HG02840 (cell line): Measurements from ENCODE around the gene NCEH1.
"Not testable (repeated sequence)": the region's sequence is repeated elsewhere in the genome, so short reads cannot be mapped to it uniquely, and the experiment has no call there.

Source experiments
- ATAC-seq: cut with Tn5 transposase; IDR thresholded peaks from one replicate; pipeline ENCODE4 v1.9.1; 2021; ENCODE audit warnings: mild to moderate bottlenecking, moderate library complexity, moderate number of reproducible peaks; ENCODE audit not compliant: unreplicated experiment, low FRiP score

NCEH1 gene

DNA sequence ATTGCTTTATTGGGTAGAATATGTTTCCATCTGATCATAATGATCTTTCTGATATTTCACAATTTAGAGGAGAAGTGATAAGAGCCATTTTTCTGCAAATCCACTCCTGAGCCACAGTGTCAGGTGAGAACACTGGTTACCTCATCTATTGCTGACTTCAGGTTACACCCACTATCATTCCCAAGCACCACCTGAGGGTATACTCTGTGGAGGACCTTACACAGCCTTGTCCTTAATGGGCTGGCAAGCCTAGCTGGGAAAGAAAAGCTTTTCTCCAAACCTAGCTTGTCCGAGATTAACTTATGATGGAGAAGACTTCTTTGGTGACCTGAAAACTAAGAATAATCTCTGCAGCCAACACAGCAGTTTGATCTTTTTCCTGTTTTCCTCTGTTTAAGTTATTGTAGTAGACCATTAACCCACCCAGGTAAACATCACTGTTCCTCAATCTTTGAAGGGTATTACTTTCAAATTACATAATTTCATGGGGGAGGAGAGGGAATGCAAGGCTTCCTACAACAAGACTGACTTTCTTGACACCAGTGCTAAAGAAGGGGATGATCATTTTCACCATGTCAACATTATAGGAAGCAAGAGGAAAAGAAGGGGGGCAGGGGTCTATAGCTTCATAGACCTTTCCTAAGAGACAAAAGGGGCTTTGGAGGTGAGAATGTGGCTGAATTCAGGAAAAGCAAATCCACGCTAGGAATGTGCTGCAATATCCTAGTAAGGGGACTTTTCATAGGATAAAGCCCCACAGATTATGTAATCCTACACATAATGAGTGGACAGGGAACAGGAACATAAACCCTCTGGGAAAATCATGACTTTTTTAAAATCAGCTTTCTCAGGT, 1.7 kb downstream of the NCEH1 start:
- no peak for ATAC-seq

DNA sequence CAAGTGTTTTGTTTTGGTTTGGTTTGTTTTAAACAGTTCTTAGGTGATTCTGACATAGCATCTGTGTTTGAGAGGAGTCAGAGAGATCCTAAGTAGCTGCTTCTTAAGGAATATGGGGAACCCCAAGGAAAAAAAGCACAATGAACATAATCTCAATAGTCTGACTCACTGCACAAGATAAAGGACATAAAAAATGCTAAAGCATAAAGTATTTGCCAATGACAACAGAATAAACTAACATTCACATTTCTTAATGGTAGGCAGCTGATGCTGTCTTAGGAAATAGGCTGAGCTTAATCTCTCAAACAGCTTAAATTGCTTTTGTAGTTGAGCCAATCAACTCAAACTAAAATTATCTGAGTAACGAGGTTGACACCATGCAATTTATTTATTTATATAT, 2.9 kb downstream of the NCEH1 start:
- ATAC-seq: no peak

DNA sequence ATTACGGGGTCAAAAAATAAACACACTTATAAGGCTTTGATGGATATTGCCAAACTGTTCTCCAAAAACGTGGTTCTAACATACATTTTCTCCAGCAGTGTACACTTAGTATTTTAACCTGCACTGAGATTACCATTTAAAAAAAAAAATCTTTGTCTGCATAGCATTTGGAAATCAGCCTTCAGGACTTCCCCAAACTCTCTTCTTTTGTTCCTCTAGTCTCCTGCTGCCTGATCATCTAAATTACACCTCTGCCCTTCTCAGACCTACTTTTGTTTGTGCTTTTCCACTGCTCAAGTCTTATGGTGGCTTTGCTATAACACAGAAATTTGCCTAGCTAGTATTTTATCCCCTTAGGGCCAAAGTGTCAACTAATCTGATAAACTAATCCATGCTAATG, 3.8 kb downstream of the NCEH1 start:
- no peak for ATAC-seq

DNA sequence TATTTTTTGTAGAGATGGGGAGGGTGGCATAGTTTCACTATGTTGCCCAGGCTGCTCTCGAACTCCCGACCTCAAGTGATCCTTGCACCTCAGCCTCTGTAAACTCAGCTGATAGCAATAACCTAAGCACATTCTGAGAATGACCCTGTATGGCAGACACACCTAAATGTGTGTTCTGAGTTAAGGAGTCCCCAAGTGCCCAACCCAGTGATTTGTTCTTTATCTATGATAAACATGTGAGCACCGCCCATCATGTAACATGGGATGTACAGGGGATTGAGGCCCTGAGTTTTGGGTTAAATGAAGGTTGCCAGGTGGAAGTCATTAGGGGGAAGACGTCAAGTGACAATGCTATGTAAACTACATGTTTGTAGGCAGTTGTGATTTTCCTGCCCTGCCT, 5.7 kb downstream of the NCEH1 start:
- no peak for ATAC-seq

DNA sequence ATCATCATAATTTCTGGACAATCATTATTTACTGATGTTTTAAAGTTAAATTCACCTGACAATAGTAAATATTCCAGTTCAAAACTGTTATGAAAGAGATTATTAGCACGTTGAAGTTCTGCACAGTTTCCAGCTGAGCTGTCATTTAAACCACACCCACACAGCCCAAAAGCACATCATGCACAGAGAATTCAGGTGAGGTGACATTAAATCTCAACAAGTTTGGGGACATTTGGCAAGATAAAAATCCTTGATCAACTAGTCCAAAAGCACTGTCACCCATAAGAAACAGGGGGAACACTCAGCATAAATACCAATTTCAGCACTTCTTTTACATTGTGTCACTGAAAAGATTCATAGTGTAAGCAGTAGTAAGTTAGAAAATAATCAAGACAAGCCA, 6.9 kb downstream of the NCEH1 start:
- ATAC-seq: no peak

- not testable (repeated sequence) for ATAC-seq
These were observed 8.1 kb downstream of the NCEH1 start for GRCh38 chr3:172702731-172703130.

- no peak for ATAC-seq
These were observed 8.6 kb downstream of the NCEH1 start for GRCh38 chr3:172702256-172702655.

GRCh38 chr3:172701751-172702150, 9.1 kb downstream of the NCEH1 start:
- no peak for ATAC-seq

- no peak for ATAC-seq
These were observed 9.9 kb downstream of the NCEH1 start for GRCh38 chr3:172700936-172701455.

DNA sequence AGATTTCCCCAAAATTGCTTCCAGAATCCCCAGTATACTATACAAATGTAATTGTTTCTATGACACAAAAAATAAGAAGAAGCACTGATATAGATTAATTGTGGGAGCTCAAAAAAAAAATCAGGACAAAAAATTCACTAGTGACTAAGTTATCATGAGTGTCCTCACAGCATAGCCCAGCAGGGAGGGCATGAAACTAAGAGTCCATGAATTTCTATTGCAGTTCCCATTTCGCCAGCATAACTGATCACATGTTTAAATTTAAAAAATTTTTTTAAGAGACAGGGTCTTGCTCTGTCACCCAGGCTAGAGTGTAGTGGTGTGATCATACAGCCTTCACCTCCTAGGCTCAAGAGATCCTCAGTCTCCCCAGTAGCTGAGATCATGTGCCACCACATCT, 10.6 kb downstream of the NCEH1 start:
- no peak for ATAC-seq

- ATAC-seq: no peak
These were observed 11.8 kb downstream of the NCEH1 start for GRCh38 chr3:172699031-172699430.

DNA sequence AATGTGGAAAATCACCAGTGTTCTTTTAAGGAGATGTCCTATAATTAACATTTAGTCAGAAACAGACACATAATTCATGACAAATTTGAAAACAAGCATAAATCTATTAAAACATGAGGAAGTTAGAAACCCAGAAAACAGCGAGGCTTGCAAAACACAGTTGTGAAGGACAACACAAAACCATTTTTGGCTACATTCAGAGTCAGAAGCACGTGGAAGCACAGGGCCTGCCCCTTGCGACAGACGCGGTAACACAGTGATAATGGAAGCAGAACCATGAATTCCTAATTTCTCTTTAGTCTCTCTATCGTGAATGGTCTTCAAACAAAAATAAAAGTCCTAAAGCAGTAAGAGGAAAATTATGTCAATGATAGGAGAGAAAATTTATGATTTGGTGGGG, 12.2 kb downstream of the NCEH1 start:
- ATAC-seq: no peak

GRCh38 chr3:172697558-172697957, 13.3 kb downstream of the NCEH1 start:
- no peak for ATAC-seq

GRCh38 chr3:172696357-172696756, 14.5 kb downstream of the NCEH1 start:
- ATAC-seq: no peak

DNA sequence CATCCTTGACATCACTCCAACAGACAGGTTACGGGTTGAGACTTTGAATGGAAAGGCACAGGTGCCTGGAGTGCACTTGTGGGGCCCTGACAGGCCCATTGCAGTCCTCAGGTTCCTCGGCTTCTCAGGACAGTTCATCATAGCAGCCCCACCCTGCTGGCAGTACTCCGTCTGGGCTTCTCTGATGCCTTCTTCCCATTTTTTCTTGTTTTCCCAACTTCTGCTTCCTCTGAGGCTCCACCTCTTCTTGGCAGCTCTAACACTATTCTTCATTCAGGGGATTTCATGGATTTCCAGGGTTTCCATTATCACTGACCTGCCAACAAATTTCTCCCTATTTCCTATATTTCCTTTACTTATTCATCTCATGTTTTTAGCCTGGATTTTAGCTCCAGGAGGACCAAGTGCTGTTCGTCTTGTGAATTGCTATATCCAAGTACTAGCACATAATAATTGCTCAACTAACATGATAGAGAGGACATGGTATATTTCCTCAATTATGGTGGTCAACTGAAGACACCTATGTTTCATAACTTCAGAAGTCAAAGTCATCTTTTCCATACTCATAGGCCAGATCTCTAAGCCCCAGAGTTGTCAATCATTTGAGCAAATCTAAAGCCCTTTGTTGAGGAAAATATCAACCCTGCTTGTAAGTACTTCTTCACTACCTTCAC, 16.2 kb downstream of the NCEH1 start:
- ATAC-seq: no peak

GRCh38 chr3:172692751-172693338, 18.0 kb downstream of the NCEH1 start:
- ATAC-seq: no peak

GRCh38 chr3:172690936-172691335, 19.9 kb downstream of the NCEH1 start:
- ATAC-seq: no peak

DNA sequence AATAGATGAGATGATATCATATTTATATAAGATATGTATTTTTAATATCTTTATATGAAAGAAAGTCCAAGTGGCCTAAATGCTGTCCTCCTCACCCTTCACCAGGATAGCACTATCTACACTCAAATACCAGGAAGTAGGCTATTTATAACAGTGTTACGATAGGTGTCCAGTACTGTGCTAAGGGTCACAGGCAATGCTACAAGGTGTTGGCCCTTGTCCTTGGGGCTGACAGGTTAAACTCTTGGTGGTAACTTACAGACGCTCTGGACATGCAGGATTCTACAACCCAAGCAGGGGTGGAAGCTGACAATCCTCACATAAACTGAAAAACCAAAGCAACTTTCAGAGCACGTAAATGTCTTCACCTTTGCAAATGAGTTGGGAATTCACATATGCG, 22.3 kb downstream of the NCEH1 start:
- ATAC-seq: no peak

GRCh38 chr3:172687501-172687900, 23.4 kb downstream of the NCEH1 start:
- ATAC-seq: no peak

GRCh38 chr3:172685331-172686214, 25.3 kb downstream of the NCEH1 start:
- no peak for ATAC-seq
